ENCODE data around the gene RHAG.

RHAG gene

GRCh38 chr6:49556429-49556837, 80.2 kb downstream of the RHAG start (continued):
- TF ChIP-seq ZNF19 (tag by site-specific recombination; IDR thresholded peaks at IDR 0.05; ENCODE audit: low read depth) (no peak), ZNF248 (tag by site-specific recombination; IDR thresholded peaks at IDR 0.05) (no peak), ZNF155 (tag by site-specific recombination; IDR thresholded peaks at IDR 0.05) (no peak), SP7 (tag by site-specific recombination; IDR thresholded peaks at IDR 0.05) (peak; percentile 98), ZNF560 (tag by site-specific recombination; IDR thresholded peaks at IDR 0.05; ENCODE audit: borderline replicate concordance) (no peak), ZFP41 (tag by site-specific recombination; IDR thresholded peaks at IDR 0.05; ENCODE audit: borderline replicate concordance) (no peak), ZNF776 (tag by site-specific recombination; IDR thresholded peaks at IDR 0.05; ENCODE audit: borderline replicate concordance) (no peak), ZNF792 (tag by site-specific recombination; IDR thresholded peaks at IDR 0.05) (no peak), BCL6B (tag by site-specific recombination; IDR thresholded peaks at IDR 0.05) (no peak), ZNF362 (tag by site-specific recombination; IDR thresholded peaks at IDR 0.05) (peak; percentile 94), ZNF785 (tag by site-specific recombination; IDR thresholded peaks at IDR 0.05) (no peak), ZNF626 (tag by site-specific recombination; IDR thresholded peaks at IDR 0.05) (no peak), ZEB2 (tag by site-specific recombination; IDR thresholded peaks at IDR 0.05) (peak; percentile 81; the same call in 1 of the 2 replicates), ZNF202 (tag by site-specific recombination; IDR thresholded peaks at IDR 0.05; ENCODE audit: borderline replicate concordance) (no peak), ZNF561 (tag by site-specific recombination; IDR thresholded peaks at IDR 0.05; ENCODE audit: borderline replicate concordance) (no peak), MZF1 (tag by site-specific recombination; IDR thresholded peaks at IDR 0.05; ENCODE audit: borderline replicate concordance) (no peak), ZNF610 (tag by site-specific recombination; IDR thresholded peaks at IDR 0.05; ENCODE audit: borderline replicate concordance) (no peak), ZNF274 (IDR thresholded peaks at IDR 0.05; ENCODE audit: low read length) (no peak), ZNF274 (tag by site-specific recombination; IDR thresholded peaks at IDR 0.05; ENCODE audit: borderline replicate concordance) (no peak), ZNF530 (tag by site-specific recombination; IDR thresholded peaks at IDR 0.05; ENCODE audit: low read depth) (no peak), ZNF571 (tag by site-specific recombination; IDR thresholded peaks at IDR 0.05) (no peak), INSM2 (tag by site-specific recombination; IDR thresholded peaks at IDR 0.05) (no peak)
- TF ChIP-seq, protein P1, sequence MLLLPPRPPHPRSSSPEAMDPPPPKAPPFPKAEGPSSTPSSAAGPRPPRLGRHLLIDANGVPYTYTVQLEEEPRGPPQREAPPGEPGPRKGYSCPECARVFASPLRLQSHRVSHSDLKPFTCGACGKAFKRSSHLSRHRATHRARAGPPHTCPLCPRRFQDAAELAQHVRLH (tag by site-specific recombination; IDR thresholded peaks at IDR 0.05): no peak
- TF ChIP-seq, protein P2, sequence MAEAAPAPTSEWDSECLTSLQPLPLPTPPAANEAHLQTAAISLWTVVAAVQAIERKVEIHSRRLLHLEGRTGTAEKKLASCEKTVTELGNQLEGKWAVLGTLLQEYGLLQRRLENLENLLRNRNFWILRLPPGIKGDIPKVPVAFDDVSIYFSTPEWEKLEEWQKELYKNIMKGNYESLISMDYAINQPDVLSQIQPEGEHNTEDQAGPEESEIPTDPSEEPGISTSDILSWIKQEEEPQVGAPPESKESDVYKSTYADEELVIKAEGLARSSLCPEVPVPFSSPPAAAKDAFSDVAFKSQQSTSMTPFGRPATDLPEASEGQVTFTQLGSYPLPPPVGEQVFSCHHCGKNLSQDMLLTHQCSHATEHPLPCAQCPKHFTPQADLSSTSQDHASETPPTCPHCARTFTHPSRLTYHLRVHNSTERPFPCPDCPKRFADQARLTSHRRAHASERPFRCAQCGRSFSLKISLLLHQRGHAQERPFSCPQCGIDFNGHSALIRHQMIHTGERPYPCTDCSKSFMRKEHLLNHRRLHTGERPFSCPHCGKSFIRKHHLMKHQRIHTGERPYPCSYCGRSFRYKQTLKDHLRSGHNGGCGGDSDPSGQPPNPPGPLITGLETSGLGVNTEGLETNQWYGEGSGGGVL (tag by site-specific recombination; IDR thresholded peaks at IDR 0.05): no peak
- TF ChIP-seq, protein P3, sequence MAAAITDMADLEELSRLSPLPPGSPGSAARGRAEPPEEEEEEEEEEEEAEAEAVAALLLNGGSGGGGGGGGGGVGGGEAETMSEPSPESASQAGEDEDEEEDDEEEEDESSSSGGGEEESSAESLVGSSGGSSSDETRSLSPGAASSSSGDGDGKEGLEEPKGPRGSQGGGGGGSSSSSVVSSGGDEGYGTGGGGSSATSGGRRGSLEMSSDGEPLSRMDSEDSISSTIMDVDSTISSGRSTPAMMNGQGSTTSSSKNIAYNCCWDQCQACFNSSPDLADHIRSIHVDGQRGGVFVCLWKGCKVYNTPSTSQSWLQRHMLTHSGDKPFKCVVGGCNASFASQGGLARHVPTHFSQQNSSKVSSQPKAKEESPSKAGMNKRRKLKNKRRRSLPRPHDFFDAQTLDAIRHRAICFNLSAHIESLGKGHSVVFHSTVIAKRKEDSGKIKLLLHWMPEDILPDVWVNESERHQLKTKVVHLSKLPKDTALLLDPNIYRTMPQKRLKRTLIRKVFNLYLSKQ (tag by site-specific recombination; IDR thresholded peaks at IDR 0.05; ENCODE audit: borderline replicate concordance): no peak
- TF ChIP-seq, protein P4, sequence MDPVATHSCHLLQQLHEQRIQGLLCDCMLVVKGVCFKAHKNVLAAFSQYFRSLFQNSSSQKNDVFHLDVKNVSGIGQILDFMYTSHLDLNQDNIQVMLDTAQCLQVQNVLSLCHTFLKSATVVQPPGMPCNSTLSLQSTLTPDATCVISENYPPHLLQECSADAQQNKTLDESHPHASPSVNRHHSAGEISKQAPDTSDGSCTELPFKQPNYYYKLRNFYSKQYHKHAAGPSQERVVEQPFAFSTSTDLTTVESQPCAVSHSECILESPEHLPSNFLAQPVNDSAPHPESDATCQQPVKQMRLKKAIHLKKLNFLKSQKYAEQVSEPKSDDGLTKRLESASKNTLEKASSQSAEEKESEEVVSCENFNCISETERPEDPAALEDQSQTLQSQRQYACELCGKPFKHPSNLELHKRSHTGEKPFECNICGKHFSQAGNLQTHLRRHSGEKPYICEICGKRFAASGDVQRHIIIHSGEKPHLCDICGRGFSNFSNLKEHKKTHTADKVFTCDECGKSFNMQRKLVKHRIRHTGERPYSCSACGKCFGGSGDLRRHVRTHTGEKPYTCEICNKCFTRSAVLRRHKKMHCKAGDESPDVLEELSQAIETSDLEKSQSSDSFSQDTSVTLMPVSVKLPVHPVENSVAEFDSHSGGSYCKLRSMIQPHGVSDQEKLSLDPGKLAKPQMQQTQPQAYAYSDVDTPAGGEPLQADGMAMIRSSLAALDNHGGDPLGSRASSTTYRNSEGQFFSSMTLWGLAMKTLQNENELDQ (tag by site-specific recombination; IDR thresholded peaks at IDR 0.05; ENCODE audit: low read depth): no peak
- TF ChIP-seq, protein P5, sequence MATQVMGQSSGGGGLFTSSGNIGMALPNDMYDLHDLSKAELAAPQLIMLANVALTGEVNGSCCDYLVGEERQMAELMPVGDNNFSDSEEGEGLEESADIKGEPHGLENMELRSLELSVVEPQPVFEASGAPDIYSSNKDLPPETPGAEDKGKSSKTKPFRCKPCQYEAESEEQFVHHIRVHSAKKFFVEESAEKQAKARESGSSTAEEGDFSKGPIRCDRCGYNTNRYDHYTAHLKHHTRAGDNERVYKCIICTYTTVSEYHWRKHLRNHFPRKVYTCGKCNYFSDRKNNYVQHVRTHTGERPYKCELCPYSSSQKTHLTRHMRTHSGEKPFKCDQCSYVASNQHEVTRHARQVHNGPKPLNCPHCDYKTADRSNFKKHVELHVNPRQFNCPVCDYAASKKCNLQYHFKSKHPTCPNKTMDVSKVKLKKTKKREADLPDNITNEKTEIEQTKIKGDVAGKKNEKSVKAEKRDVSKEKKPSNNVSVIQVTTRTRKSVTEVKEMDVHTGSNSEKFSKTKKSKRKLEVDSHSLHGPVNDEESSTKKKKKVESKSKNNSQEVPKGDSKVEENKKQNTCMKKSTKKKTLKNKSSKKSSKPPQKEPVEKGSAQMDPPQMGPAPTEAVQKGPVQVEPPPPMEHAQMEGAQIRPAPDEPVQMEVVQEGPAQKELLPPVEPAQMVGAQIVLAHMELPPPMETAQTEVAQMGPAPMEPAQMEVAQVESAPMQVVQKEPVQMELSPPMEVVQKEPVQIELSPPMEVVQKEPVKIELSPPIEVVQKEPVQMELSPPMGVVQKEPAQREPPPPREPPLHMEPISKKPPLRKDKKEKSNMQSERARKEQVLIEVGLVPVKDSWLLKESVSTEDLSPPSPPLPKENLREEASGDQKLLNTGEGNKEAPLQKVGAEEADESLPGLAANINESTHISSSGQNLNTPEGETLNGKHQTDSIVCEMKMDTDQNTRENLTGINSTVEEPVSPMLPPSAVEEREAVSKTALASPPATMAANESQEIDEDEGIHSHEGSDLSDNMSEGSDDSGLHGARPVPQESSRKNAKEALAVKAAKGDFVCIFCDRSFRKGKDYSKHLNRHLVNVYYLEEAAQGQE (tag by site-specific recombination; IDR thresholded peaks at IDR 0.05): no peak

Measured in HEK293 (cell line).